ENCODE data around the gene BSDC1.

BSDC1 gene

GRCh38 chr1:32393136-32393535, 1.1 kb downstream of the BSDC1 start:
- no peak for DNase-seq

GRCh38 chr1:32392325-32392724, 1.9 kb downstream of the BSDC1 start:
- DNase-seq: no peak

- DNase-seq: no peak
Measured at GRCh38 chr1:32390904-32391870, 3.1 kb downstream of the BSDC1 start.

GRCh38 chr1:32388641-32389040, 5.6 kb downstream of the BSDC1 start:
- DNase-seq: no peak

GRCh38 chr1:32386676-32387392, 7.4 kb downstream of the BSDC1 start:
- DNase-seq: no peak

GRCh38 chr1:32380057-32380456, 14.2 kb downstream of the BSDC1 start:
- DNase-seq: no peak

GRCh38 chr1:32377541-32378220, 16.6 kb downstream of the BSDC1 start:
- no peak for DNase-seq

- DNase-seq: no peak
Measured at GRCh38 chr1:32376199-32376598, 18.0 kb downstream of the BSDC1 start.

GRCh38 chr1:32373996-32374592, 20.1 kb downstream of the BSDC1 start:
- no peak for DNase-seq

- peak; percentile 43 for DNase-seq
Measured at GRCh38 chr1:32372149-32372756, 22.0 kb downstream of the BSDC1 start.

- DNase-seq: no peak
Measured at GRCh38 chr1:32367912-32368635, 26.2 kb downstream of the BSDC1 start.

- no peak for DNase-seq
Measured at GRCh38 chr1:32365445-32365844, 28.8 kb downstream of the BSDC1 start.

- DNase-seq: no peak
Measured at GRCh38 chr1:32364836-32365235, 29.4 kb downstream of the BSDC1 start.

- no peak for DNase-seq
Measured at GRCh38 chr1:32363713-32364112, 30.5 kb downstream of the BSDC1 start.

GRCh38 chr1:32362474-32363313, 31.5 kb downstream of the BSDC1 start, which contains the start of the genes FAM229A and TSSK3:
TSS of gene FAM229A (minus strand) at chr1:32362485. CDS start at chr1:32362091, 394 bp downstream.
TSS of gene TSSK3 (plus strand) at chr1:32362539. CDS start at chr1:32362702, 163 bp downstream.
- no peak for DNase-seq

GRCh38 chr1:32361674-32362473, 32.4 kb downstream of the BSDC1 start:
- peak; percentile 56 for DNase-seq

- no peak for DNase-seq
Measured at GRCh38 chr1:32361308-32361673, 33.0 kb downstream of the BSDC1 start.

GRCh38 chr1:32358435-32358834, 35.8 kb downstream of the BSDC1 start:
- no peak for DNase-seq

GRCh38 chr1:32357614-32358013, 36.6 kb downstream of the BSDC1 start:
- DNase-seq: no peak

- DNase-seq: no peak
Measured at GRCh38 chr1:32356478-32356877, 37.8 kb downstream of the BSDC1 start.

Measured in stimulated activated CD4-positive, alpha-beta T cell treated with anti-CD3 and anti-CD28 coated beads, Interleukin-15, amount 100 ng/mL, for 24 hours (primary cell).